Measurements from ENCODE around the gene HPSE2. TPM values are rescaled to one million over a fixed set of nuclear protein-coding genes. Genes with fewer than 3 reads are reported as not detected.

The HPSE2 gene
- total and polyA plus RNA-seq, 2 donors = 0.05 to 0.14 TPM

GRCh38 chr10:98433371-98433770, 802.3 kb downstream of the HPSE2 start:
- Histone ChIP-seq H3K36me3 (ENCODE audit: control insufficient read depth in 2 of 2, insufficient read depth in 2 of 2, low read length in 1 of 2) (peaks cover 64 to 66% of the 10 kb centered on the region in 2 donors), H3K27ac (ENCODE audit: low read depth in 1 of 2, low read length in 1 of 2) (no peak overlapping the region), H3K4me3 (ENCODE audit: low read length in 2 of 2) (no peak overlapping the region), H3K27me3 (ENCODE audit: control insufficient read depth in 2 of 2, insufficient read depth in 1 of 2, low read length in 1 of 2) (no peaks in the 10 kb centered on the region), H3K4me1 (ENCODE audit: control insufficient read depth in 2 of 2, insufficient read depth in 2 of 2, low read length in 2 of 2) (no peaks in the 10 kb centered on the region), H3K9me3 (ENCODE audit: control insufficient read depth in 2 of 2, insufficient read depth in 1 of 2, low read length in 1 of 2) (peaks cover 0 to 5% of the 10 kb centered on the region in 2 donors)
- DNase-seq (ENCODE audit: low read depth in 6 of 9, low spot score in 9 of 9) = no peak
- 98% methylated on average over 1 of the region's 1 CpG for WGBS

- 98% methylated on average over 1 of the region's 1 CpG for WGBS
Measured at GRCh38 chr10:98432330-98432729, 803.3 kb downstream of the HPSE2 start.

GRCh38 chr10:98431016-98431415, 804.6 kb downstream of the HPSE2 start:
- DNase-seq (ENCODE audit: low read depth in 6 of 9, low spot score in 9 of 9) = no peak
- no peak overlapping the region for H3K27ac ChIP-seq (ENCODE audit: low read depth in 1 of 2, low read length in 1 of 2)
- WGBS = 99% methylated on average over 8 of the region's 8 CpGs
- no peaks in the 10 kb centered on the region for H3K4me1 ChIP-seq (ENCODE audit: control insufficient read depth in 2 of 2, insufficient read depth in 2 of 2, low read length in 2 of 2)
- no peak overlapping the region for H3K4me3 ChIP-seq (ENCODE audit: low read length in 2 of 2)
- peaks cover 75 to 79% of the 10 kb centered on the region in 2 donors for H3K36me3 ChIP-seq (ENCODE audit: control insufficient read depth in 2 of 2, insufficient read depth in 2 of 2, low read length in 1 of 2)
- H3K27me3 ChIP-seq (ENCODE audit: control insufficient read depth in 2 of 2, insufficient read depth in 1 of 2, low read length in 1 of 2) = no peaks in the 10 kb centered on the region
- peaks cover 0 to 5% of the 10 kb centered on the region in 2 donors for H3K9me3 ChIP-seq (ENCODE audit: control insufficient read depth in 2 of 2, insufficient read depth in 1 of 2, low read length in 1 of 2)

More at GRCh38 chr10:98432330-98432729, 803.3 kb downstream of the HPSE2 start:
- Histone ChIP-seq H3K4me1 (ENCODE audit: control insufficient read depth in 2 of 2, insufficient read depth in 2 of 2, low read length in 2 of 2) (no peaks in the 10 kb centered on the region), H3K4me3 (ENCODE audit: low read length in 2 of 2) (no peak overlapping the region), H3K27me3 (ENCODE audit: control insufficient read depth in 2 of 2, insufficient read depth in 1 of 2, low read length in 1 of 2) (no peaks in the 10 kb centered on the region), H3K36me3 (ENCODE audit: control insufficient read depth in 2 of 2, insufficient read depth in 2 of 2, low read length in 1 of 2) (peaks cover 71 to 74% of the 10 kb centered on the region in 2 donors), H3K27ac (ENCODE audit: low read depth in 1 of 2, low read length in 1 of 2) (no peak overlapping the region), H3K9me3 (ENCODE audit: control insufficient read depth in 2 of 2, insufficient read depth in 1 of 2, low read length in 1 of 2) (peaks cover 0 to 5% of the 10 kb centered on the region in 2 donors)
- no peak for DNase-seq (ENCODE audit: low read depth in 6 of 9, low spot score in 9 of 9)

- peaks cover 0 to 5% of the 10 kb centered on the region in 2 donors for H3K9me3 ChIP-seq (ENCODE audit: control insufficient read depth in 2 of 2, insufficient read depth in 1 of 2, low read length in 1 of 2)
- DNase-seq (ENCODE audit: low read depth in 6 of 9, low spot score in 9 of 9) = no peak
- no peak overlapping the region for H3K27ac ChIP-seq (ENCODE audit: low read depth in 1 of 2, low read length in 1 of 2)
- H3K36me3 ChIP-seq (ENCODE audit: control insufficient read depth in 2 of 2, insufficient read depth in 2 of 2, low read length in 1 of 2) = peaks cover 76% of the 10 kb centered on the region in 2 donors
- H3K27me3 ChIP-seq (ENCODE audit: control insufficient read depth in 2 of 2, insufficient read depth in 1 of 2, low read length in 1 of 2) = no peaks in the 10 kb centered on the region
- H3K4me1 ChIP-seq (ENCODE audit: control insufficient read depth in 2 of 2, insufficient read depth in 2 of 2, low read length in 2 of 2) = no peaks in the 10 kb centered on the region
- 98% methylated on average over 8 of the region's 8 CpGs for WGBS
- H3K4me3 ChIP-seq (ENCODE audit: low read length in 2 of 2) = no peak overlapping the region
Measured at GRCh38 chr10:98430427-98430826, 805.2 kb downstream of the HPSE2 start.

- H3K27ac ChIP-seq (ENCODE audit: low read depth in 1 of 2, low read length in 1 of 2) = no peak overlapping the region
- WGBS = 99% methylated on average over 22 of the region's 22 CpGs
- no peak overlapping the region for H3K4me3 ChIP-seq (ENCODE audit: low read length in 2 of 2)
- no peak for DNase-seq (ENCODE audit: low read depth in 6 of 9, low spot score in 9 of 9)
- H3K27me3 ChIP-seq (ENCODE audit: control insufficient read depth in 2 of 2, insufficient read depth in 1 of 2, low read length in 1 of 2) = no peaks in the 10 kb centered on the region
- no peaks in the 10 kb centered on the region for H3K4me1 ChIP-seq (ENCODE audit: control insufficient read depth in 2 of 2, insufficient read depth in 2 of 2, low read length in 2 of 2)
- peaks cover 69 to 75% of the 10 kb centered on the region in 2 donors for H3K36me3 ChIP-seq (ENCODE audit: control insufficient read depth in 2 of 2, insufficient read depth in 2 of 2, low read length in 1 of 2)
- peaks cover 0 to 5% of the 10 kb centered on the region in 2 donors for H3K9me3 ChIP-seq (ENCODE audit: control insufficient read depth in 2 of 2, insufficient read depth in 1 of 2, low read length in 1 of 2)
Measured at GRCh38 chr10:98429320-98430072, 806.2 kb downstream of the HPSE2 start.

GRCh38 chr10:98427011-98427515, 808.6 kb downstream of the HPSE2 start:
- Histone ChIP-seq H3K27me3 (ENCODE audit: control insufficient read depth in 2 of 2, insufficient read depth in 1 of 2, low read length in 1 of 2) (no peaks in the 10 kb centered on the region), H3K27ac (ENCODE audit: low read depth in 1 of 2, low read length in 1 of 2) (no peak overlapping the region), H3K4me3 (ENCODE audit: low read length in 2 of 2) (no peak overlapping the region), H3K9me3 (ENCODE audit: control insufficient read depth in 2 of 2, insufficient read depth in 1 of 2, low read length in 1 of 2) (no peaks in the 10 kb centered on the region), H3K4me1 (ENCODE audit: control insufficient read depth in 2 of 2, insufficient read depth in 2 of 2, low read length in 2 of 2) (no peaks in the 10 kb centered on the region), H3K36me3 (ENCODE audit: control insufficient read depth in 2 of 2, insufficient read depth in 2 of 2, low read length in 1 of 2) (peaks cover 53 to 70% of the 10 kb centered on the region in 2 donors)
- DNase-seq (ENCODE audit: low read depth in 6 of 9, low spot score in 9 of 9) = no peak
- WGBS = 99% methylated on average over 7 of the region's 7 CpGs

- Histone ChIP-seq H3K4me3 (ENCODE audit: low read length in 2 of 2) (no peak overlapping the region), H3K27ac (ENCODE audit: low read depth in 1 of 2, low read length in 1 of 2) (no peak overlapping the region), H3K27me3 (ENCODE audit: control insufficient read depth in 2 of 2, insufficient read depth in 1 of 2, low read length in 1 of 2) (no peaks in the 10 kb centered on the region), H3K4me1 (ENCODE audit: control insufficient read depth in 2 of 2, insufficient read depth in 2 of 2, low read length in 2 of 2) (no peaks in the 10 kb centered on the region), H3K9me3 (ENCODE audit: control insufficient read depth in 2 of 2, insufficient read depth in 1 of 2, low read length in 1 of 2) (no peaks in the 10 kb centered on the region), H3K36me3 (ENCODE audit: control insufficient read depth in 2 of 2, insufficient read depth in 2 of 2, low read length in 1 of 2) (peaks cover 44 to 63% of the 10 kb centered on the region in 2 donors)
- whole genome bisulfite sequencing = 97% methylated on average over 21 of the region's 21 CpGs
- DNase-seq (ENCODE audit: low read depth in 6 of 9, low spot score in 9 of 9) = peak in 4 of 9 donors; percentile 11 to 39 (median 26)
Measured at GRCh38 chr10:98425511-98426352, 809.9 kb downstream of the HPSE2 start.

- no peak overlapping the region for H3K4me3 ChIP-seq (ENCODE audit: low read length in 2 of 2)
- no peaks in the 10 kb centered on the region for H3K27me3 ChIP-seq (ENCODE audit: control insufficient read depth in 2 of 2, insufficient read depth in 1 of 2, low read length in 1 of 2)
- peaks cover 43 to 60% of the 10 kb centered on the region in 2 donors for H3K36me3 ChIP-seq (ENCODE audit: control insufficient read depth in 2 of 2, insufficient read depth in 2 of 2, low read length in 1 of 2)
- no peak overlapping the region for H3K27ac ChIP-seq (ENCODE audit: low read depth in 1 of 2, low read length in 1 of 2)
- H3K4me1 ChIP-seq (ENCODE audit: control insufficient read depth in 2 of 2, insufficient read depth in 2 of 2, low read length in 2 of 2) = no peaks in the 10 kb centered on the region
- no peak for DNase-seq (ENCODE audit: low read depth in 6 of 9, low spot score in 9 of 9)
- WGBS = 98% methylated on average over 23 of the region's 23 CpGs
- no peaks in the 10 kb centered on the region for H3K9me3 ChIP-seq (ENCODE audit: control insufficient read depth in 2 of 2, insufficient read depth in 1 of 2, low read length in 1 of 2)
Measured at GRCh38 chr10:98424295-98425254, 811.1 kb downstream of the HPSE2 start.
